ENCODE data around the gene TFF3.

The TFF3 gene

GRCh38 chr21:42362700-42363099 lies 47.5 kb upstream of the TFF3 start:
- Histone ChIP-seq H3K4me1 (ENCODE audit: low read length) (no peaks in the 10 kb centered on the region), H3K9me2 (replicated peaks; ENCODE audit: insufficient read depth, low read length) (no peaks in the 10 kb centered on the region), H3K4me3 (ENCODE audit: low read length) (no peak overlapping the region), H3K9ac (ENCODE audit: low read length) (no peak overlapping the region), H3K27me3 (replicated peaks; ENCODE audit: insufficient read depth, low read length) (peaks cover 100% of the 10 kb centered on the region), H3K79me2 (ENCODE audit: low read length) (no peaks in the 10 kb centered on the region), H2AFZ (ENCODE audit: low read length) (no peak overlapping the region), H3F3A (ENCODE audit: insufficient read depth, low read length) (no peaks in the 10 kb centered on the region), H4K20me1 (ENCODE audit: insufficient read depth, low read length) (no peaks in the 10 kb centered on the region), H3K4me2 (ENCODE audit: low read depth, low read length) (no peak overlapping the region), H3K9me3 (replicated peaks; ENCODE audit: insufficient read depth, low read length) (no peaks in the 10 kb centered on the region), H3K27ac (ENCODE audit: low read length) (no peak overlapping the region), H3K36me3 (replicated peaks; ENCODE audit: insufficient read depth, low read length) (no peaks in the 10 kb centered on the region)
- DNase-seq = no peak
- TF ChIP-seq EZH2 (optimal IDR thresholded peaks at IDR 0.05; ENCODE audit: low read depth, low read length) (no peak), CTCF (IDR thresholded peaks at IDR 0.05; ENCODE audit: low read length) (no peak), EZH2phosphoT487 (IDR thresholded peaks at IDR 0.05; ENCODE audit: low read length) (no peak)

GRCh38 chr21:42362198-42362597 lies 47.0 kb upstream of the TFF3 start:
- no peak overlapping the region for H3K9ac ChIP-seq (ENCODE audit: low read length)
- H3K36me3 ChIP-seq (replicated peaks; ENCODE audit: insufficient read depth, low read length) = no peaks in the 10 kb centered on the region
- H3K4me2 ChIP-seq (ENCODE audit: low read depth, low read length) = no peak overlapping the region
- H4K20me1 ChIP-seq (ENCODE audit: insufficient read depth, low read length) = no peaks in the 10 kb centered on the region
- H2AFZ ChIP-seq (ENCODE audit: low read length) = no peak overlapping the region
- H3K27ac ChIP-seq (ENCODE audit: low read length) = no peak overlapping the region
- no peak overlapping the region for H3K4me3 ChIP-seq (ENCODE audit: low read length)
- peaks cover 100% of the 10 kb centered on the region for H3K27me3 ChIP-seq (replicated peaks; ENCODE audit: insufficient read depth, low read length)
- DNase-seq = no peak
- H3K9me2 ChIP-seq (replicated peaks; ENCODE audit: insufficient read depth, low read length) = no peaks in the 10 kb centered on the region
- no peaks in the 10 kb centered on the region for H3K79me2 ChIP-seq (ENCODE audit: low read length)
- no peaks in the 10 kb centered on the region for H3K4me1 ChIP-seq (ENCODE audit: low read length)
- no peak for TF ChIP-seq EZH2phosphoT487 (IDR thresholded peaks at IDR 0.05; ENCODE audit: low read length)
- TF ChIP-seq CTCF (IDR thresholded peaks at IDR 0.05; ENCODE audit: low read length) = no peak
- no peak for TF ChIP-seq EZH2 (optimal IDR thresholded peaks at IDR 0.05; ENCODE audit: low read depth, low read length)
- H3K9me3 ChIP-seq (replicated peaks; ENCODE audit: insufficient read depth, low read length) = no peaks in the 10 kb centered on the region
- H3F3A ChIP-seq (ENCODE audit: insufficient read depth, low read length) = no peaks in the 10 kb centered on the region

GRCh38 chr21:42361286-42361685 lies 46.1 kb upstream of the TFF3 start:
- no peak for DNase-seq
- H3K27ac ChIP-seq (ENCODE audit: low read length) = no peak overlapping the region
- TF ChIP-seq EZH2phosphoT487 (IDR thresholded peaks at IDR 0.05; ENCODE audit: low read length) = no peak
- TF ChIP-seq CTCF (IDR thresholded peaks at IDR 0.05; ENCODE audit: low read length) = no peak
- no peak for TF ChIP-seq EZH2 (optimal IDR thresholded peaks at IDR 0.05; ENCODE audit: low read depth, low read length)
- no peak overlapping the region for H3K9ac ChIP-seq (ENCODE audit: low read length)
- no peak overlapping the region for H3K4me3 ChIP-seq (ENCODE audit: low read length)
- no peaks in the 10 kb centered on the region for H3F3A ChIP-seq (ENCODE audit: insufficient read depth, low read length)
- H2AFZ ChIP-seq (ENCODE audit: low read length) = no peak overlapping the region
- H3K9me2 ChIP-seq (replicated peaks; ENCODE audit: insufficient read depth, low read length) = no peaks in the 10 kb centered on the region
- H3K36me3 ChIP-seq (replicated peaks; ENCODE audit: insufficient read depth, low read length) = no peaks in the 10 kb centered on the region
- no peaks in the 10 kb centered on the region for H4K20me1 ChIP-seq (ENCODE audit: insufficient read depth, low read length)
- no peak overlapping the region for H3K4me2 ChIP-seq (ENCODE audit: low read depth, low read length)
- no peaks in the 10 kb centered on the region for H3K79me2 ChIP-seq (ENCODE audit: low read length)
- H3K9me3 ChIP-seq (replicated peaks; ENCODE audit: insufficient read depth, low read length) = no peaks in the 10 kb centered on the region
- H3K4me1 ChIP-seq (ENCODE audit: low read length) = no peaks in the 10 kb centered on the region
- H3K27me3 ChIP-seq (replicated peaks; ENCODE audit: insufficient read depth, low read length) = peaks cover 100% of the 10 kb centered on the region

All from MM.1S (cell line).